HG03432 (cell line): ENCODE data around the gene ZRANB3.
"Not testable (repeated sequence)": the region's sequence is repeated elsewhere in the genome, so short reads cannot be mapped to it uniquely, and the experiment has no call there.

Experiments
- ATAC-seq: cut with Tn5 transposase; IDR thresholded peaks from one replicate; pipeline ENCODE4 v1.9.1; 2021; ENCODE audit warnings: mild to moderate bottlenecking, moderate library complexity; ENCODE audit not compliant: unreplicated experiment

The ZRANB3 gene

GRCh38 chr2:135530313-135531230 lies at the start of gene ZRANB3:
Gene ZRANB3 (minus strand): TSS chr2:135531218.
- peak; percentile 77 for ATAC-seq

GRCh38 chr2:135573620-135574019 lies 42.6 kb upstream of the ZRANB3 start:
- no peak for ATAC-seq

GRCh38 chr2:135570884-135571283 lies 39.9 kb upstream of the ZRANB3 start:
- ATAC-seq = no peak

GRCh38 chr2:135563793-135564192 lies 32.8 kb upstream of the ZRANB3 start:
- no peak for ATAC-seq

GRCh38 chr2:135561925-135562324 lies 30.9 kb upstream of the ZRANB3 start:
- ATAC-seq = no peak

GRCh38 chr2:135557530-135557929 lies 26.5 kb upstream of the ZRANB3 start:
- no peak for ATAC-seq

- no peak for ATAC-seq
Observed at GRCh38 chr2:135555311-135555710, 24.3 kb upstream of the ZRANB3 start.

- no peak for ATAC-seq
Observed at GRCh38 chr2:135552887-135553286, 21.9 kb upstream of the ZRANB3 start.

- ATAC-seq = no peak
Observed at GRCh38 chr2:135551356-135551755, 20.3 kb upstream of the ZRANB3 start.

GRCh38 chr2:135547311-135547710 lies 16.3 kb upstream of the ZRANB3 start:
- no peak for ATAC-seq

- ATAC-seq = no peak
Observed at GRCh38 chr2:135546436-135546835, 15.4 kb upstream of the ZRANB3 start.

GRCh38 chr2:135533545-135533944 lies 2.5 kb upstream of the ZRANB3 start:
- not testable (repeated sequence) for ATAC-seq

GRCh38 chr2:135532581-135532980 lies 1.6 kb upstream of the ZRANB3 start:
- no peak for ATAC-seq

GRCh38 chr2:135531231-135532197 lies 496 bp upstream of the ZRANB3 start, which contains the start of gene R3HDM1:
Gene R3HDM1 (plus strand): TSS chr2:135531484. CDS start chr2:135604846, 73,362 bp downstream.
- peak; percentile 81 for ATAC-seq

- no peak for ATAC-seq
Observed at GRCh38 chr2:135528006-135528405, 3.0 kb downstream of the ZRANB3 start.

GRCh38 chr2:135525786-135526185 lies 5.2 kb downstream of the ZRANB3 start:
- no peak for ATAC-seq

- no peak for ATAC-seq
Observed at GRCh38 chr2:135512099-135512498, 18.9 kb downstream of the ZRANB3 start.

- ATAC-seq = peak; percentile 60
Observed at GRCh38 chr2:135510577-135510976, 20.4 kb downstream of the ZRANB3 start.

GRCh38 chr2:135504811-135505210 lies 26.2 kb downstream of the ZRANB3 start:
- no peak for ATAC-seq

GRCh38 chr2:135498588-135498987 lies 32.4 kb downstream of the ZRANB3 start:
- not testable (repeated sequence) for ATAC-seq

GRCh38 chr2:135494917-135495316 lies 36.1 kb downstream of the ZRANB3 start:
- ATAC-seq = no peak
